HG03457 (cell line): Measurements from ENCODE around the gene ALOX5.
A peak's percentile ranks its signal among the peaks of the same experiment; 100 is the strongest.
"Not testable (repeated sequence)": the region's sequence is repeated elsewhere in the genome, so short reads cannot be mapped to it uniquely, and the experiment has no call there.

Experiments
- ATAC-seq: cut with Tn5 transposase; IDR thresholded peaks from one replicate; pipeline ENCODE4 v1.9.1; 2021; ENCODE audit warnings: moderate number of reproducible peaks; ENCODE audit not compliant: unreplicated experiment

Gene ALOX5

GRCh38 chr10:45373003-45373575 is 927 bp upstream of the ALOX5 start:
- peak; percentile 44 for ATAC-seq

GRCh38 chr10:45374350-45375052 is 485 bp downstream of the ALOX5 start:
- peak; percentile 5 for ATAC-seq

GRCh38 chr10:45375101-45375500 is 1.1 kb downstream of the ALOX5 start:
- ATAC-seq: no peak

DNA sequence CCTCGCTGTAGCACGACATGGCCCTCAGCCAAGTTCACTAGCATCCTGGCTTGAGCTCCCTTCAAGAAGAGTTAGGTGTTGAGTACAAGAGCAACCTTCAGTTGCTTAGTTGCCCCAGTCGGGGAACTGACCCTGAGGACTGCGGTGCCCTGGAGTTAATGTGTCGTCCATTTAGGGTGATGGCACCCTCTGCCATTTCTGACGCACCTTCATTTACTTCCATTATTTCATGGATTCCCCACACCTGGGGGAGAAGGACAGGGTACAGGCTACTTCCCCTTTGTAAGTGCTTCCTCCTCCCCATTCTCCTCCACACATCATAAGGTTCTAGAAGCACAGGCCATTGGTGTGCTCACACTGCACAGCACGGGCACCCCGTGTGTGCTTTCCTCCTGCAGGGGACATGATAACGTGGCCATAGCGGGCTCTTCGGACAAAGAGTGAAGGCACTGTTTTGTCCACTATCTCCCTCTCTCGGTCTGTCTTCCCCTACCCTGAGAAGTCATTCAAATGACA is 1.8 kb downstream of the ALOX5 start:
- ATAC-seq: no peak

- ATAC-seq: no peak
Measured at GRCh38 chr10:45376371-45376801, 2.4 kb downstream of the ALOX5 start.

- ATAC-seq: no peak
Measured at GRCh38 chr10:45377321-45377720, 3.3 kb downstream of the ALOX5 start.

- ATAC-seq: no peak
Measured at GRCh38 chr10:45377858-45378257, 3.8 kb downstream of the ALOX5 start.

DNA sequence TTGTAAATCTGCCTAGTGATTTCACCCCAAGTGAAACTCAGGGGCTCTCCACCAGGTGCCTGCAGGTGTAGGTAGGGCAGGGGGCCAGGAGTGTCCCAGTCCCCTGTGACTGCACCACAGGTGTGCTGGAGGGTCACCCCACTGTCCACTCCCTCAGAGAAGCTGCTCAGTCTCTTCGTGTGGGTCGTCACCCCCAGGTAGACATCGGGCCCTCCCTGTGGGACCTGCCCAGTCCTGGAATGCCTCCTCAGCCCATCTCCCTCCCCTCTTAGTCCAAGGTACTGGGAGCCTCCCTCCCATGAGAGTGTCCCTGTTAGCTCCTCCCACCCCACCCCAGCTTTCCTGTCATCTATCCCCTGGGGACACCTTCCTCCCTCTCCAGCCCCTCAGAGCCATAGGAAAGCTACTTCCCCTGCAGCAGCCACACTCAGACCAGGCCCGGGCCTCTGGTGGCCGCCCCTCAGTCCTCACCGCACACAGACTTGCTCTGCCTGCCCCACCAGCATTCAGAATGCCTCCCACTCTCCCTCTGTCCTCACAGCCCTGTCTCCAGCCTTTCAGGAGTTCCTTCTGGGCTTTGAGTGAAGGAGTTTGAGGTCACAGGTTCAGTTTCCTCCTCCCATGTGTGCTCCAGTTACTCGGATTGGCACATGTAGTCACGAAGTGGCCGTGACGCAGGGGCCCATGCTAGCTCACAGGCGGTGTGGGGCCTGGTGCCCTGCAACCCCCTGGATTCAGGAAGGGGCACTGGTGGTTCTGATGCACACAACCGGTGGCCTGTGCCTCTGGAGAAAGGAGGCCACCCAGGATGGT is 5.1 kb downstream of the ALOX5 start:
- no peak for ATAC-seq

GRCh38 chr10:45379891-45380540 is 6.0 kb downstream of the ALOX5 start:
- no peak for ATAC-seq

GRCh38 chr10:45380903-45381620 is 7.0 kb downstream of the ALOX5 start:
- ATAC-seq: no peak

- ATAC-seq: no peak
Measured at GRCh38 chr10:45382591-45382990, 8.6 kb downstream of the ALOX5 start.

- ATAC-seq: no peak
Measured at GRCh38 chr10:45383682-45384330, 9.8 kb downstream of the ALOX5 start.

- no peak for ATAC-seq
Measured at GRCh38 chr10:45386657-45387056, 12.6 kb downstream of the ALOX5 start.

DNA sequence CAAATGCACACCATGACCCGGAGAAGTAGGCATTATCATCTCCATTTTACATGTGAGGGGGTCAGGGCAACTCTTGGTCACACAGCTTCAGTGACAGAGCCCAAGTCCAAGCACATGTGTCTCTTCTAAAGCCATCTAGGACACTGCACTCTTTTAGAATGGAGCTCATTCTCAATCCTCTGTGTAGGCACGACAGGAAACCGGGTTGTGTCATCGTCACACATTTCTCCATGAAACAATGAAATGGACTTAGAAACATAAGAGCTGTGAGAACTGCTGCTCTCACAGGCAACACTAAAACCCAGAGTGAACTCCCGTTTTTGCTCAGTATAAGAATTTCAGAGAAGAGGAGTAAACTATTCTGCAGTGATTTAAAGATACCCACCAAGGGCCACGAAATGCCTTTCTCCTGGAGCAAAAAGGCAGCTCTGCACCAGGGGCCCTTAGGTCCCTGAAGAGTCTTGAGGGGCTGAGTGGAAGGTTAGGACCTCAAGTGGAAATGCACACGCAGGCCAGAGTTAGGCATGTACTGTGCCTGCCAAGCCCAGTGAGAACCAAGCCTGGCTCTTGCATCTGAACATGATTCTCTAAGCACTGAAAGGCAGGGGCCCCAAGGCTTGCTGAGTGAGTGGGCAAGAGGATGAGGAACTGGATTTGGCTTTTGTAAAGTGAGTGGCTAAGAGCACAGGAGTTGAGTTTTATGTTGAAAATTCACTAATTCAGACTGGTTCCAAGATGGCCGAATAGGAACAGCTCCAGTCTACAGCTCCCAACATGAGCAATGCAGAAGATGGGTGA is 13.3 kb downstream of the ALOX5 start:
- ATAC-seq: no peak

DNA sequence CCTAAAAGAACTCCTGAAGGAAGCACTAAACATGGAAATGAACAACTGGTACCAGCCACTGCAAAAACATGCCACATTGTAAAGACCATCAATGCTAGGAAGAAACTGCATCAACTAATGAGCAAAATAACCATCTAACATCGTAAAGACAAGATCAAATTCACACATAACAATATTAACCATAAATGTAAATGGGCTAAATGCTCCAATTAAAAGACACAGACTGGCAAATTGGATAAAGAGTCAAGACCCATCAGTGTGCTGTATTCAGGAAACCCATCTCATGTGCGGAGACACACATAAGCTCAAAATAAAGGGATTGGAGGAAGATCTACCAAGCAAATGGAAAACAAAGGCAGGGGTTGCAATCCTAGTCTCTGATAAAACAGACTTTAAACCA is 15.7 kb downstream of the ALOX5 start:
- not testable (repeated sequence) for ATAC-seq

GRCh38 chr10:45391636-45392035 is 17.6 kb downstream of the ALOX5 start:
- not testable (repeated sequence) for ATAC-seq

- no peak for ATAC-seq
Measured at GRCh38 chr10:45395554-45395953, 21.5 kb downstream of the ALOX5 start.

DNA sequence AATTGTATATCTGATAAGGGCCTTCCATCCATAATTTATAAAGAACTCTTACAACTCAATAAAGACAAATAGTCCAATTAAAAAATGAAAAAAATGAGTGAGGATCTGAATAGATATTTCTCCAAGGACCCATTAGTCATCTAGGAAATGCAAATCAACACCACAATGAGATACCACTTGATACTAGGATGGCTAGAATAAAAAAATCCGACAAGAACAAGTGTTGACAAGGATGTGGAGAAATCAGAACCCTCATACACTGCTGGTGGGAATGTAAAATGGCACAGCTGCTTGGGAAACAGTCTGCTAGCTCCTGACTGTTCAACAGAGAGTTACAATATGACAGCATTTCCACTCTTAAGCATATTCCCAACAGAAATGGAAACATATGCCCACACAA is 24.6 kb downstream of the ALOX5 start:
- no peak for ATAC-seq

- ATAC-seq: no peak
Measured at GRCh38 chr10:45399113-45399512, 25.1 kb downstream of the ALOX5 start.
